Neural progenitor cell (in vitro differentiated cells): ENCODE measurements around the gene SNN. TPM values are rescaled to one million over a fixed set of nuclear protein-coding genes. Genes with fewer than 3 reads are reported as not detected.

ENCODE experiments used
- DNase-seq: peaks from one replicate; pipeline ENCODE4 v3.0.0-alpha.2; 2016; ENCODE audit warnings: low spot score
- H2AFZ ChIP-seq: fragments of 200-600 bp; sonication (generic); replicated peaks from 2 replicates; pipeline ENCODE4 v1.6.1; 2016; ENCODE audit warnings: antibody characterized with exemption
- H3F3A ChIP-seq: fragments of 200-600 bp; sonication (generic); 2 replicates; pipeline ENCODE4 v1.6.1; 2016; ENCODE audit warnings: antibody characterized with exemption, low read depth
- H3K27ac ChIP-seq: fragments of 200-600 bp; sonication (generic); 2 replicates; pipeline ENCODE4 v1.5.1; 2016; ENCODE audit warnings: mild to moderate bottlenecking
- H3K27me3 ChIP-seq: fragments of 200-600 bp; sonication (generic); 2 replicates; pipeline ENCODE4 v1.6.1; 2016; ENCODE audit warnings: mild to moderate bottlenecking, moderate library complexity
- H3K36me3 ChIP-seq: fragments of 200-600 bp; sonication (generic); 2 replicates; pipeline ENCODE4 v1.5.1; 2016
- H3K4me1 ChIP-seq: fragments of 200-600 bp; sonication (generic); 2 replicates; pipeline ENCODE4 v1.6.1; 2016; ENCODE audit warnings: mixed run types
- H3K4me2 ChIP-seq: fragments of 200-600 bp; sonication (generic); 2 replicates; pipeline ENCODE4 v1.6.1; 2016
- H3K4me3 ChIP-seq: fragments of 200-600 bp; sonication (generic); 2 replicates; pipeline ENCODE4 v1.5.1; 2016
- H3K79me2 ChIP-seq: fragments of 200-600 bp; sonication (generic); 2 replicates; pipeline ENCODE4 v1.6.1; 2016; ENCODE audit warnings: low read depth
- H3K9ac ChIP-seq: fragments of 200-600 bp; sonication (generic); 2 replicates; pipeline ENCODE4 v1.6.1; 2016
- H3K9me3 ChIP-seq: fragments of 200-600 bp; sonication (generic); 2 replicates; pipeline ENCODE4 v1.5.1; 2016; ENCODE audit warnings: low read depth
- H4K20me1 ChIP-seq: fragments of 200-600 bp; sonication (generic); 2 replicates; pipeline ENCODE4 v1.6.1; 2016; ENCODE audit warnings: low read depth
- H3K27ac Mint-ChIP-seq: 3 replicates; pipeline ENCODE4 v1.8.0; 2021; ENCODE audit warnings: mixed read lengths
- H3K27me3 Mint-ChIP-seq: 2 replicates; pipeline ENCODE4 v1.8.0; 2022; ENCODE audit warnings: low read depth, mild to moderate bottlenecking, inconsistent platforms, moderate library complexity, mixed read lengths; ENCODE audit not compliant: insufficient read depth
- H3K36me3 Mint-ChIP-seq: 3 replicates; pipeline ENCODE4 v1.8.0; 2021; ENCODE audit warnings: mixed read lengths
- H3K4me1 Mint-ChIP-seq: 3 replicates; pipeline ENCODE4 v1.8.0; 2021; ENCODE audit warnings: mixed read lengths
- H3K4me3 Mint-ChIP-seq: 3 replicates; pipeline ENCODE4 v1.8.0; 2021; ENCODE audit warnings: mild to moderate bottlenecking, moderate library complexity, mixed read lengths
- H3K9me3 Mint-ChIP-seq: 3 replicates; pipeline ENCODE4 v1.8.0; 2020; ENCODE audit warnings: mixed read lengths
- CTCF ChIP-seq: fragments of 200-600 bp; sonication (generic); IDR thresholded peaks from 2 replicates; pipeline ENCODE4 v1.5.1; 2017; ENCODE audit warnings: antibody characterized with exemption, mild to moderate bottlenecking
- EZH2 ChIP-seq: fragments of 200-600 bp; sonication (generic); IDR thresholded peaks from 2 replicates; pipeline ENCODE4 v1.6.1; 2017; ENCODE audit warnings: antibody characterized with exemption, mild to moderate bottlenecking, moderate library complexity
- EZH2phosphoT487 ChIP-seq: fragments of 200-600 bp; sonication (generic); IDR thresholded peaks from 2 replicates; pipeline ENCODE4 v1.6.1; 2017; ENCODE audit warnings: antibody characterized with exemption
- total RNA-seq: library from RNA; depleted of rRNA; stranded (reverse); fragments of >200 nt; gene quantifications from 2 replicates; pipeline ENCODE4 v1.2.3, GENCODE V29; 2015; ENCODE audit warnings: low replicate concordance

Gene SNN
- total RNA-seq, 1 donor from 2014 or later: 48.7 TPM

GRCh38 chr16:11687601-11688519 lies 19.6 kb downstream of the SNN start:
- TF ChIP-seq EZH2phosphoT487 (no peak), EZH2 (no peak), CTCF (no peak)
- Histone ChIP-seq H3K36me3 (no peaks in the 10 kb centered on the region), H3K79me2 (no peaks in the 10 kb centered on the region), H3K4me3 (no peak overlapping the region), H3F3A (no peaks in the 10 kb centered on the region), H3K27ac (no peak overlapping the region), H3K9me3 (no peaks in the 10 kb centered on the region), H3K4me1 (peaks cover 14% of the 10 kb centered on the region), H4K20me1 (peaks cover 27% of the 10 kb centered on the region), H3K9ac (no peak overlapping the region), H3K4me2 (no peak overlapping the region), H2AFZ (no peak overlapping the region), H3K27me3 (no peaks in the 10 kb centered on the region)
- H3K36me3 Mint-ChIP-seq: peaks cover 36% of the 10 kb centered on the region
- no peak overlapping the region for H3K4me3 Mint-ChIP-seq
- no peak overlapping the region for H3K27ac Mint-ChIP-seq
- DNase-seq: no peak
- H3K27me3 Mint-ChIP-seq: peaks cover 2% of the 10 kb centered on the region
- peaks cover 19% of the 10 kb centered on the region for H3K4me1 Mint-ChIP-seq
- H3K9me3 Mint-ChIP-seq: no peaks in the 10 kb centered on the region

GRCh38 chr16:11688520-11688886 lies 20.2 kb downstream of the SNN start:
- Mint-ChIP-seq H3K36me3 (peaks cover 34% of the 10 kb centered on the region), H3K27ac (no peak overlapping the region), H3K4me3 (no peak overlapping the region), H3K4me1 (peaks cover 19% of the 10 kb centered on the region), H3K9me3 (no peaks in the 10 kb centered on the region), H3K27me3 (peaks cover under 1% of the 10 kb centered on the region)
- H3K9ac ChIP-seq: no peak overlapping the region
- no peaks in the 10 kb centered on the region for H3K27me3 ChIP-seq
- H3K4me1 ChIP-seq: peaks cover 14% of the 10 kb centered on the region
- H3K36me3 ChIP-seq: no peaks in the 10 kb centered on the region
- no peak for TF ChIP-seq CTCF
- no peak for TF ChIP-seq EZH2
- TF ChIP-seq EZH2phosphoT487: no peak
- no peaks in the 10 kb centered on the region for H3K79me2 ChIP-seq
- DNase-seq: no peak
- H3K4me3 ChIP-seq: no peak overlapping the region
- peaks cover 27% of the 10 kb centered on the region for H4K20me1 ChIP-seq
- H3K27ac ChIP-seq: no peak overlapping the region
- H3F3A ChIP-seq: no peaks in the 10 kb centered on the region
- no peak overlapping the region for H2AFZ ChIP-seq
- H3K9me3 ChIP-seq: no peaks in the 10 kb centered on the region
- no peak overlapping the region for H3K4me2 ChIP-seq

- Histone ChIP-seq H4K20me1 (peaks cover 27% of the 10 kb centered on the region), H3K4me1 (peaks cover 14% of the 10 kb centered on the region), H2AFZ (no peak overlapping the region), H3K36me3 (no peaks in the 10 kb centered on the region), H3K9me3 (no peaks in the 10 kb centered on the region), H3K4me3 (no peak overlapping the region), H3K9ac (no peak overlapping the region), H3K27ac (no peak overlapping the region), H3K27me3 (no peaks in the 10 kb centered on the region), H3F3A (no peaks in the 10 kb centered on the region), H3K4me2 (peak overlapping the region; percentile 23), H3K79me2 (no peaks in the 10 kb centered on the region)
- H3K9me3 Mint-ChIP-seq: no peaks in the 10 kb centered on the region
- H3K27me3 Mint-ChIP-seq: no peaks in the 10 kb centered on the region
- no peak for DNase-seq
- peaks cover 19% of the 10 kb centered on the region for H3K4me1 Mint-ChIP-seq
- H3K27ac Mint-ChIP-seq: no peak overlapping the region
- no peak overlapping the region for H3K4me3 Mint-ChIP-seq
- peaks cover 32% of the 10 kb centered on the region for H3K36me3 Mint-ChIP-seq
- no peak for TF ChIP-seq EZH2phosphoT487
- no peak for TF ChIP-seq EZH2
- no peak for TF ChIP-seq CTCF
Measured at GRCh38 chr16:11689031-11689840, 21.0 kb downstream of the SNN start.
